GM18873 (cell line): Measurements from ENCODE around the gene PCARE.

Experiments
- ATAC-seq: cut with Tn5 transposase; IDR thresholded peaks from one replicate; pipeline ENCODE4 v1.9.1; 2021; ENCODE audit warnings: mild to moderate bottlenecking, moderate library complexity, moderate number of reproducible peaks; ENCODE audit not compliant: unreplicated experiment, low FRiP score

PCARE gene

DNA sequence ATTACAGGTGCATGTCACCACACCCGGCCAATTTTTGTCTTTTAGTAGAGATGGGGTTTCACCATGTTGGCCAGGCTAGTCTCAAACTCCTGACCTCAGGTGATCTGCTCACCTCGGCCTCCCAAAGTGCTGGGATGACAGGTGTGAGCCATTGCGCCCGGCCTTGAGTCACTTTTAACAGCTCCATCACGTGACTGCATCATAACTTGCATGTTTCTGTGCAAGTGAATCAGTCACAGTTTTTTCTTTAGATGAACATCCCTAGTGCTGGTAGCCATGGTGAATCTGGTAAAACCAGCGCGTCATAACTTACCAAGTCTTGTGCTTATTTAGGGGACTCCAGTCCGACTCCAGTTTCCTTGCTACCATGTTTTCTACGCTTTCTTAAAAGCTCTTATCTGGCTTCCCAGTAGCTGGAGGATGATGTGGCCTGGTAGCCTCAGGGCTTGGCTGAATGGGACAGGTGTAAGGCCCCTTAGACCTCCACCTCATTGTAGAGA is 33.1 kb downstream of the PCARE start:
- no peak for ATAC-seq

DNA sequence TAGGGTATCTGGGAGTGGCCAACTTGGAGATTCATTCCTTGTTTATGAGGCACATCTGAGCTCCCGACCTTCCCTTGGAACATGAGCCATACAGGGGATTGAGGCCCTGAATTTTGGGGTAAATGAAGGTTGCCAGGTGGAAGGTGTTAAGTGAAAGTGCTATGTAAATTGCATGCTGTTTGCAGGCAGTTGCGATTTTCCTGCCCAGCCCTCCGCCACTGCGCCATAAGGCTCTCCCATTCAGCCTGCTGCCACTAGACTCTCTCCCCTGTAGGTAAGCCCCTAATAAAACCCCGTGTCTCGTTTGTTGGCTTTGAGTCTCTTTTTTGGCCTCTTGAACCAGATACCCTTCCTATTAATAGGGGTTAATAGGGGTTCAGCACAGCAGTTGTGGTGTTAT is 33.8 kb downstream of the PCARE start:
- ATAC-seq = no peak

DNA sequence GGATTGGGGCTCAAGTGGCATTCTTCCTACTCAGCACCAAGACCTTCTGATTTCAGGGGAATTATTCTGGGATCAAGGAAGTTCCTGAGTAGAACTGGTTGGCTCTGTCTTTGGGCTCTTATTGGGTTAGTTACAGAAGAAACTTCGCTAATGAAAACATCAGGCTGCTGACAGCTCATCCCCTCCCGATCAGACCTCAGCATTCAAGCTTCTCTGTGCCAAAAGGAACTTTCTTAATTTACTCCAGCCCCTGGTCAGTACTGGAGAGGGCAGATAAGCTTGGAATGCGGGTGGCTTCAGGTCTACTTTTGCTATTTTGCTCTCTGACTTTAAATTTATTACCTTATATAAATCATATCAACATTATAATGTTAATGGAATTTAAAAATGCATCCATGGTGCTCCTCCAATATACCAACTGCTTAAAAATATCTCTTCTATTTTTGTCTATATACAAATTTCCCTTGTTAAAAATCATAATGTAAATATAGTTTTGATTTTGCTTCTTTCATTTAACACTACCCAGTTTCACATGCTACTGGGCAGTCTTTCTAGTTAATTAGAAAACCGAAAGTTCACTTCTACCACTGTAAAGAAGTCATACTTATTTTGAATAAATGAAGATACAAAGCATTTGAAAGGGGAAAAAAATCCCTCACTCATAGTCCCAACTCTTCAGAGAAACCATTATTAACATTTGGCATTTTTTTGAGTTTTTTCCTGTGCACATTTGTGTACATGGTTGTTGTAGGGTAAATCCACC is 34.4 kb downstream of the PCARE start:
- ATAC-seq = no peak

DNA sequence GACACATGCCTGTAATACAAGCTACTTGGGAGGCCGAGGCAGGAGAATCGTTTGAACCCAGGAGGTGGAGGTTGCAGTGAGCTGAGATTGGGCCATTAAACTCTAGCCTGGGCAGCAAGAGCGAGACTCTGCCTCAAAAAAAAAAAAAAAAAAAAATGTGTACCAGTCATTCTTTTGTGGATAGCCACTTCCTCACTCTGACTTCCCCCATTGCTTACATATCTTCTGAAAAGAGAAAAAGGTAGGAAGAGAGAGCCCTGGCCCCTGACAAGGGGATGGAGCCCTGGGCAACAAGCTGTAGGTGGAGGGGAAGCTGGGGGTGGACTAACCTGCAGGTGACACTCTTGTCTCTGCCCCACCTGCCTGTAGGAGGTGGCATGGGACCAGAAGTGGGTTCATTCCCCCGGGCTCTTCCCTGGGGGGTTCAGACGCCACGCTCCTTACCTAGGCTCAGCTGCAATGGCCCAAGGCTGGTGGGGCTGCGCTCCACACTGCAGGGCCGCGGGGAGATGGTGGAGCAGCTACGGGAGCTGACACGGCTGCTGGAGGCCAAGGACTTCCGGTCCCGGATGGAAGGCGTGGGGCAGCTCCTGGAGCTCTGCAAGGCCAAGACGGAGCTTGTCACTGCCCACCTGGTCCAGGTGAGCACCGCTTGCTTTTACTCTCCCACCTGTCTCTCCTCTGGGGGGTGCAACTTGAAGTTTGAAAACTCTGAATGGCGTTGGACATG is 39.1 kb downstream of the PCARE start:
- no peak for ATAC-seq

DNA sequence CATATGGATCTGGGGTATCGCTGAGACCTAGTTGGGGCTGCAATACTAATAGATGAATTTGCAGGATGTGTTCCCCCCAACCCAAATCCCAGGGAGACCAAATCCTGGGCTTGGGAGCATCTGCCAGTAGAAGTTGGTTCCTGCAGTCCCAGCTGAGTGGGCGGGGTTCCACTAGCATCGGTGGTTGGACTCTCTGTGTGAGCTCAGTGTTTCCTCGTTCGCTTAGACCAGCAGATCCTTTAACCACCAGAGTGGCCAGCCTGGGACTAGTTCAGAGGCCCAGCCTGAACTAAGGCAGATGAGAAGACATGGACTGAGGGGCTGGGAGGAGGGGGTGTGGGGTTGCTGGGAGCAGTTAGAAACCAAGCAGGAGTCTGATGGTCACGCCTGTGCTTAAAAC is 40.7 kb downstream of the PCARE start:
- no peak for ATAC-seq

DNA sequence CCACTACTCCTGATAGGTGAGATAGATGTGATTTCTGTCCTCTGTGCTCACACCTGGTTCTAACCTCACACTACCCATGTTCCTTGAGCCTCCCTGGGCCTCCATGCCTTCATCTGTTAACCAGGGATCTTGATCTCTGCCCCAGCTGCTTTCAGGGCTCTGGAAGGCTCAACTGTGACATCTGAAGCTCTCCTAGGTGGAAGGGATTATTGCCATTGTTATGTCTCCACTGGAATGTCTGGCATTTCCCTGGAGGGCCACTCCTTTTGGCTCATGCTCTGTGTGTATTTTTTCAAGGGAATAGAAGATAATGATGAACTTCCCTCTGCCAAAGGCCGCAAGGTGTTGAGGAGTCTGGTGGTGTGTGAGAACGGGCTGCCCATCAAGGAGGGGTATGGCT is 41.2 kb downstream of the PCARE start:
- ATAC-seq = no peak

DNA sequence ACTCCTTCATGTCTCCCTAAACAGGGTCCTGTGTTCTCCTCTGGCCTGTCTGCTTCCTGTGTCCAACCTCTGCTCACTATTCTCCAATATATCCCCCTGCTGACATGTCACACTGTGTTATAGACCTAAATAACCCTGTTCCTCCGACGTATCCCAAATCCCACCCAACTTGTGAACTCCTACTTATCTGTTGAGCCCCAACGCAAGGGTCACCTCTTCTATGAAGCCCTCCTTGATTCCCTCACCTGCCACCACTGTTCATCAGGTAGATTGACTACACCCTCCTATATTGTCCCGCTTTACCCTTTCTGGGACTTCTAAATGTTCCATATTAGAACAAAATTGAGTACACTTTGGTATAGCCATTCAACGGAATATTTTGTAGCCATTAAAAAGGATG is 42.1 kb downstream of the PCARE start:
- ATAC-seq = no peak

DNA sequence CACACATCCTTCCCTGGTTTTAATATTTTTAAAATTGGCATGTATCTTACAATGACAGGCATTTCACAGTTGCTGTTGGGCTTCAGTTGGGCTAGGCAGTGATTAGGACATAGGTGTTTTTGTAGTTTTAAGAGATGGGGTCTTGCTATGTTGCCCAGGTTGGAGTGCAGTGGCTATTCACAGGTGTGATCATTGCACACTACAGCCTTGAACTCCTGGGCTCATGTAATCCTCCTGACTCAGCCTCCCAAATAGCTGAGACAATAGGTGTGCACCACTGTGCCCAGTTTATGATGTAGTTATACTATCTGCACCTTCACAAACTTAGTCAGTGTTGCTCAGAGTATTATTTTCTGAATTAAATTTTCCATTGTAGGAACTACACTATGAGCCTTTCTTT is 43.3 kb downstream of the PCARE start:
- no peak for ATAC-seq

DNA sequence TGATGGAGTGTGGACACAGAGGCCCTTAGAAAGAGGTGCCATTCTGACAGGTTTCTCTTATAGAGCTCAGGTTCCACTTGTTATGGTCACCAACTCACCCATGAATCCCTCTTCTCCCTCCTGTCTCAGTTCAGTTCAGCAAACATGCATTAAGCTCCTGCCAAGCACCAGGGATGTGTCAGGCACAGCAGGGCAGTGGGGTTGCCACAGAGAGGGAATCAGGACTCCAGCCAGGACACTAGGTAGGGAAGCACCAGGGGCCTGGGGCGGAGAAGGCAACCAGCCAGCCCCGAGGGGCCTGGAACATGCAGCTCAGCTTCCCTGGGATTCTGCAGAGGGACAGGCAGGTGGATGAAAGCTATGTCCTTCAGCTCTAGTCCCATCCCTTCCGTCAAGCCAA is 48.6 kb downstream of the PCARE start:
- no peak for ATAC-seq

DNA sequence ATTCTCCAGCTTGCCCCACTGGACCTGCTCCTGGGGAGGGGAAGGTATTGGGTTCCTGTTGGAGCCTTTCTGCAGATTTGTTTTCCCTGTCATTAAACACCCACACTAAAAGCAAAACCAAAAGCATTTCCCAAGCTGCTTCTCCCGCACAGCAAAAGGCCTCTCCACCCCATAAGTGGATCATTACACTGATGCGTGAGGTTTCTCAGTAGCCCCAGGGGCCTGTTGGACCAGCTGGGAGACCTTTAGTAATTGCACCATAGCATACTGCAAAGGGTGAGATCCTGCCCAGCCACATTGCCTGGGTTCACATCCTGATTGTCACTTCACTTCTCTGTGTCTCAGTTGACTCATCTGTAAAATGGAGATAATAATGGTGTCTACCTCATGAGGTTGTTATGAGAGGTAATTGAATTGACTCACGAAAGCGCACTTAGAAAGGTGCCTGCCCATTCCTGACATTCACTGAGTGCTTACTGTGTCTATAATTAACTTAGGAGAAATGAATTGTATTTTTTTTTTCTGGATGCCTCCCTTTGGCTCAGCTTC is 49.4 kb downstream of the PCARE start:
- ATAC-seq = no peak

DNA sequence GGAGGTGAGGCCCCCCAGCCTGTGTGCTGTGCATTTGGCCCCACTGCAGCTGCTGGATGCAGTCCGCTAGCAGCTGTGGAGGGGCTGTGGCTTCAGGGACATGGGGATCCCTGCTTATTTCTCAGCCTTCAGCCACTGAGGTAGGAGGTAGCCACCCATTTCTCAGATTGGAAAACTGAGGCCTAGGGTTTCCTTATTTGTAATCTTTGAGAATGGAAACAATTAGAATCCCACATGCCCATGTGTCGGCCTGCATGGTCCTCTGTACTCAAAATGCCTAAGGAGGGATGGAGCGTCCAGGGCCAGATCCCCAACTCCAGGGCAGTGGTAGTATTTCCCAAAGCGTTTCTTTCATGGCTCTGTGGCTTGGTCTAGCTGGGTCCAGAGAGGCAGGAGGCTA is 51.1 kb downstream of the PCARE start:
- ATAC-seq = no peak

DNA sequence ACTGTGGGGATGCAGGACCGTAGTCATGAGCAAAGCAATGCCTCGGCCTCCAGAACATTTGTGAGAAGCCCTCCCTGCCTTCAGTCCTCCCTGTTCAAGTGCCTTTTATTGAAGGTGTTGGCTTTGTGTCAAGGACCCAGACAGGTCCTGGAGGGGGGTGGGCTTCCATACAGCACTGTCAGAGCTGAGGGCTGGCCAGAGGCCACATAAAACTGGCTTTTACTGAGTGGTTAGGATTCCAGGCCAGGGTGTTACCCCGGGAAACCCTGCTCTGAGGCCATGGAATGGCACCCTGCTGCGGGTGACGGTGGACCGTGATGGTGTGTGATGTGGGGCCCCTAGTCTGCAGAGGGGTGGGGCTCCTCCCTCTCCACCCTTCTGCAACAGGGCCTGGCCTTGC is 51.6 kb downstream of the PCARE start:
- no peak for ATAC-seq

DNA sequence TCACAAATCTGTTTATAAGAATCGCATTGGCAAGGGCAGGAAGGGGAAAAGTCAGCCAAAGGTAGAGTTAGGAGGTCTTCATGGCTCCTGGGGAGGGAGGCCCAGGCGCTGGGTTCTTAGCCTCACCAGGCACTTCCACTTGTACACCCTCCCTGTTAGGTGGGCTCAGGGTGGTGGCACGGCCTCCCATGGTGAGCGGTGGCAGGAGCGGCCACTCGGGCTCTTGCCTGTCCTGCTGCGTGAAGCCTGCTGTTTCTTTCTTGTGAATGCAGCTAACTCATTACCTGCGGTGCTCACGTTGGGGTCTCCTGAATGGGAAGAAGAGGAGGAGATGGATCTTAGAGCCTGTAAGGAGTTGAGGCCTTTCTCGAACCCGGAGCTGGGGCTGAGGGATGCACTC is 52.4 kb downstream of the PCARE start:
- no peak for ATAC-seq

DNA sequence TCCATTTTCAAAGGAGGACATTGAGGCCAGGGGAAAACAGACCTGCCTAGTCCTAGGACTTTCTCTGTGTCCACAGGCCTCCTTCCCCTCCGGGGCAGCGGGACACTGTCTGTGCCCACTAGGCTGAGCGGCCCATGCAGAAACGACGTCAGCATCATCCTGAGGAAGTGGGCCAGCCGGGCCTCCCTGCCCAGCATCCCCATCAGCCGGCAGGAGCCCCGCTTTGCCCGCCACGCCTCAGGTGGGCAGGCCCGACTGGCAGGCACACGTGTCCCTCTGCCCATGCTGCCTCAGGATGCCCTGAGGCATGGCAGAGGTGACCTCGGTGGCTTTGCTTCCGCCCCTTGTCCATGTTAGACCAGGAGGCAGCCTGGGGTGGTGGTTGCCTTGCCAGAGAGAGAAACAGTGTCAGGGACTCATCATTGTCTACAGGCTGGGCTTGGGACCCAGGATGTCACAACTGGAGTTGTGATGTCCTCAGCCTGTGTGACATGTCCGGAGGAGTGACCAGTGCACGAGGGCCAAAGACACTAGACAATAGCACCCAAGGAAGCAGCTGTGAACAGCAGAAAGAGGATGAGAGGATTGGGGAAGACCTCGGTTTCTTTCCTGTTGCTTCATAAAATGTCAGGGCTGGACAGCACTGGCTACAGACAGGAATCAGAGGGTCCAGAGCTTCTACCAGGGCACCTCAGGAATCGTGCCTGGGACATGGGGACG is 56.4 kb downstream of the PCARE start:
- ATAC-seq = no peak

DNA sequence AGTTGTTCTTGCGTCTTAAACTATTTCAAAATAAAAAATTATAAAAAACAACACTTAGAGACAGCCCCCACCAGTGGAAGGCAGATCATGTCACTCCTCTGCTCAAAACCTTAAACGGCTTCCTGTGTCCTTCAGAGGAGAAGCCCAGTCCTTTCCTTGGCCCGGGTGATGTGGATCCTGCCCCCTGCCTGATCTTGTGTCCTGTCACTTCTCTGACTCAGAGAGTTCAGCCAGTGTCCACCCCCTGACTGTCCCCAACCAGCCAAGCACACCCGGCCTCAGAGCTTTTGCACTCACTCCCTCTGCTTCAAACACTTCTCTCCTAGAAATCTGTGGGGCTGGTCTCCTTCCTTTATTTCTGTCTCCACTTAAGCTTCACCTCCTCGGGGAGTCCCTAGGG is 57.8 kb downstream of the PCARE start:
- no peak for ATAC-seq

DNA sequence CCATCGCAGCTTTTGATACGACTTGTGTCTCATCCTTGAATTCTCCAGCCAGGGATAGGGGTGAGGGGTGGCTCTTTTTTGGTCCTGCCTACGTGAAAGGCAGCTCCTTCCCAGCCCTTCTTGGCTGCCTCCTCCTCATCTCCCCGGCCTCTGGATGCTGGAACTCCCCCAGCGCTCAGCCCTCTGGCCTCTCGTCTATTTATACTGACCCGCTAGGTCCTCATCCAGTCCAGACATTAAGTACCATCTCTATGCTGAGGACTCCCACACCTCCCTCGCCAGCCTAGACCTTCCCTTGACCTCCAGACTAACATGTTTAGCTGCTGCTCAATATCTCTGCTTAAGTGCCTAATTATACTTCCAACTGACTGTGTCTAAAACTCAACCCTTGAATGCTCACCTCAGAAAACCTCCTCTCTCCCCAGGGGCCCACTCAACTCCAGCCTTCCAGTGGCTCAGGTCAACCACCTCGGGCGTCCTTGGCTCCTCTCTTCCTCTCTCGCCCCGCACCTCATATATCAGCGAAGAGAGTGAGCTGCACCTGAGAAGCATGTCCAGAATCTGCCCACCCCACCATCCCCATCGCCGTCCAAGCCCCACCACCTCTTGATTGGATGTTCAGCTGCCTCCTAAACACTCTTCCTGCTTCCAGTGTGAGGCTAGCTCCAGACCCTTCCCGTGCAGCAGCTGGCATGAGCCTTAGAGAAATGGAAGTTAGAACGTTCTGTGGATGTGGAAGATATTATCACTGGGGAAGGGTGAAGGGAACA is 58.4 kb downstream of the PCARE start:
- no peak for ATAC-seq

DNA sequence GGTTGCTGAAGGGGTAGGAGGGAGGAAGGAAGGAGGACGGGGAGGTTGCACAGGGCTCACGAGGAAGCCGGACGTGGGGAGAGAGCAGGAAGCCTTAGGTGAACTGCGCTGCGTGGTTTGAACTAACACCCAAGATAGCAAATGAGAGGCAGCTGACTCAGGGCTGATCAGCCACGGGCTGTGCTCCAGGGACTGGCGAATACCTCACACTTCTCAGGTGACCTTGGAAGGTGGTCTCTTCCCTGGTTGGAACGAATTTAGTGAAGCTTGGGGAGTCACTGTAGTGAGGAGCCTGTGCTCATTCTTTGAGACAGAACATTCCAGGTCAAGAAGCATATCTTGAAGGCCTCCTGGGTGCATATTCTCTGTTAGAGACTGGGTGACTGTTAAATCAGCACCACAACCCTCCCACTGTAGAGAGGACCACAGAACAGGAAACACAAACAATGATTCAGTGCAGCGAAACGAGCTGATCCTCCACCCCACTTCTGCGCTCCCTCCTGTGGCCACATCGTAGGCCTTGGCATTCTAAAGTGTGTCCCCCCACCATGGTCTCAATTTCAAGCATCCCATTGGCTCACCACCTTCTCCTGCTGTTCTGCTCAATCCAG is 59.4 kb downstream of the PCARE start:
- no peak for ATAC-seq

DNA sequence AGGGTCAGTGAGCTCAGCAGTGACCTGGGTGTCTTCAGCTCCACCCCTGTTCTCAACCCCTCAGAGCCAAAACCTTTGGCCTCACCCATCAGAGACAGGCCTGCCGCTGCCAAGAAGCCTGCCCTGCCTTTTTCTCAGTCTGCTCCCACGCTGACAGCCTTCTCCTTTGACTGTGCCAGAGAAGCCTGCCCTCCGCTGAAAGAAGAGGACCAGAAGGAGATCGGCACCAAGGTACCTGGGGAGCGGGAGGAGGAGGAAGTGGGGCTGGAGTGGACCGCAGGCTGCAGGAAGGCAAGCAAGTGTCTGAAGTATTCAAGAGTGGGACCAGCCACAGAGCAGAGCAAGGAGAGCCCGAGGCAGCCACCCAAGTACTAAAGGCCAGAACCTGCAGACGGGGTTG is 60.0 kb downstream of the PCARE start:
- no peak for ATAC-seq

DNA sequence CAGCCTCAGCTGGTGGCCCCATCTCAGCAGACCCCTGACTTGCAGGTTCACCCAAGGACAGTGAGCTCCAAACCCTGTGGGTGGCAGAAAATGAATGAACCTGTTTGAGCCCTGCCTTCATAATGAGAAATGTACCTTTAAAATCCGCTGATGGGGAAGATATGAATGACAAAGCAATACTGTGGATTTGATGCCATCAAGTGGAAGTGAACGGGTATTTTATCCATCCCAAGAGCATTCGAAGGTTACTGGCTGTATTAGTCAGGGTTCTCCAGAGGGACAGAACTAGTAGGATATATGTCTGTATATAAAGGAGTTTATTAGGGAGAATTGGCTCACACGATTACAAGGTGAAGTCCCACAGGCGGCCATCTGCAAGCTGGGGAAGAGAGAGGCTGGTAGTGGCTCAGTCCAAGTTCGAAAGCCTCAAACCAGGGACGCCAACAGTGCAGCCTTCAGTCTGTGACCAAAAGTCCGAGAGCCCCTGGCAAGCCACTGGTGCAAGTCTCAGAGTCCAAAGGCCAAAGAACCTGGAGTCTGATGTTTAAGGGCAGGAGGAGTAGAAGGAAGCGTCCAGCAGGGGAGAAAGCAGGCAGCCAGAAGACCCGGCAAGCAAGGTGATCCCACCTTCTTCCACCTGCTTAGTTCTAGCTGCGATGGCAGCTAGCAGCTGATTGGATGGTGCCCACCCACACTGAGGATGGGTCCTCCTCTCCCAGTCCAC is 61.1 kb downstream of the PCARE start:
- ATAC-seq = no peak
